GM23338 (cell line): Measurements from ENCODE around the gene ACTN2. TPM values are rescaled to one million over a fixed set of nuclear protein-coding genes. Genes with fewer than 3 reads are reported as not detected.

Experiments
- ATAC-seq: fragments of 200-7000 bp; cut with Tn5 transposase; 3 replicates; pipeline ENCODE4 v1.9.1; 2020
- DNase-seq: peaks from one replicate; pipeline ENCODE4 v3.0.0-alpha.2; 2015; ENCODE audit warnings: low spot score
- H2AFZ ChIP-seq: fragments of 200-600 bp; sonication (generic); 2 replicates; pipeline ENCODE4 v1.8.0; 2016; ENCODE audit warnings: antibody characterized with exemption, mild to moderate bottlenecking, moderate library complexity
- H3F3A ChIP-seq: fragments of 200-600 bp; sonication (generic); replicated peaks from 2 replicates; pipeline ENCODE4 v1.8.0; 2017; ENCODE audit warnings: antibody characterized with exemption, mixed run types, low read depth
- H3K27ac ChIP-seq: fragments of 200-600 bp; sonication (generic); 2 replicates; pipeline ENCODE4 v1.6.1; 2016; ENCODE audit warnings: low read depth
- H3K27me3 ChIP-seq: fragments of 200-600 bp; sonication (generic); 2 replicates; pipeline ENCODE4 v1.8.0; 2016; ENCODE audit warnings: mild to moderate bottlenecking, mixed run types, moderate library complexity; ENCODE audit not compliant: insufficient read depth
- H3K36me3 ChIP-seq: fragments of 200-600 bp; sonication (generic); 2 replicates; pipeline ENCODE4 v1.8.0; 2016; ENCODE audit warnings: mild to moderate bottlenecking; ENCODE audit not compliant: insufficient read depth
- H3K4me1 ChIP-seq: fragments of 200-600 bp; sonication (generic); 2 replicates; pipeline ENCODE4 v1.8.0; 2016; ENCODE audit warnings: mild to moderate bottlenecking, moderate library complexity; ENCODE audit not compliant: insufficient read depth
- H3K4me2 ChIP-seq: fragments of 200-600 bp; sonication (generic); 2 replicates; pipeline ENCODE4 v1.7.1; 2017; ENCODE audit warnings: mixed run types
- H3K4me3 ChIP-seq: fragments of 200-600 bp; sonication (generic); 2 replicates; pipeline ENCODE4 v1.6.1; 2016; ENCODE audit warnings: mixed run types
- H3K79me2 ChIP-seq: fragments of 200-600 bp; sonication (generic); replicated peaks from 2 replicates; pipeline ENCODE4 v1.8.0; 2017; ENCODE audit warnings: mild to moderate bottlenecking; ENCODE audit not compliant: insufficient read depth
- H3K9me2 ChIP-seq: fragments of 200-600 bp; sonication (generic); 2 replicates; pipeline ENCODE4 v1.8.0; 2017; ENCODE audit not compliant: insufficient read depth
- H4K20me1 ChIP-seq: fragments of 200-600 bp; sonication (generic); replicated peaks from 2 replicates; pipeline ENCODE4 v1.8.0; 2017; ENCODE audit warnings: mild to moderate bottlenecking; ENCODE audit not compliant: insufficient read depth
- H3K27ac Mint-ChIP-seq: 2 replicates; pipeline ENCODE4 v1.8.0; 2020; ENCODE audit warnings: inconsistent platforms, mild to moderate bottlenecking, moderate library complexity, mixed read lengths
- H3K27me3 Mint-ChIP-seq: 3 replicates; pipeline ENCODE4 v1.8.0; 2022; ENCODE audit warnings: low read depth, mild to moderate bottlenecking, moderate library complexity, mixed read lengths, inconsistent platforms; ENCODE audit not compliant: insufficient read depth, poor library complexity
- H3K36me3 Mint-ChIP-seq: 3 replicates; pipeline ENCODE4 v1.8.0; 2021; ENCODE audit warnings: low read depth, mild to moderate bottlenecking, inconsistent platforms, moderate library complexity, mixed read lengths
- H3K4me1 Mint-ChIP-seq: 3 replicates; pipeline ENCODE4 v1.8.0; 2020; ENCODE audit warnings: mild to moderate bottlenecking, inconsistent platforms, mixed read lengths
- H3K4me3 Mint-ChIP-seq: 3 replicates; pipeline ENCODE4 v1.8.0; 2021; ENCODE audit warnings: moderate library complexity, mild to moderate bottlenecking, inconsistent platforms, mixed read lengths
- H3K9me3 Mint-ChIP-seq: 3 replicates; pipeline ENCODE4 v1.8.0; 2020; ENCODE audit warnings: moderate library complexity, mild to moderate bottlenecking, inconsistent platforms, mixed read lengths
- EZH2phosphoT487 ChIP-seq: fragments of 200-600 bp; sonication (generic); IDR thresholded peaks from one replicate; pipeline ENCODE4 v1.8.1; 2018; ENCODE audit warnings: antibody characterized with exemption; ENCODE audit not compliant: unreplicated experiment
- NANOG ChIP-seq: IDR thresholded peaks from 2 replicates; pipeline ENCODE4 v1.6.1; 2016; ENCODE audit warnings: antibody characterized with exemption, borderline replicate concordance
- STAT1 ChIP-seq: IDR thresholded peaks from one replicate; pipeline ENCODE4 v1.6.1; 2016; ENCODE audit warnings: antibody characterized with exemption; ENCODE audit not compliant: unreplicated experiment
- polyA plus RNA-seq: library from polyadenylated mRNA; unstranded; fragments of >200 nt; fragmentation: Nextera tagmentation; extraction: Ambion mirVana; gene quantifications from 2 replicates; pipeline ENCODE4 v1.2.1, GENCODE V29; 2016
- total RNA-seq: library from RNA; depleted of rRNA; stranded (reverse); fragments of >200 nt; shearing (Covaris generic); gene quantifications from 2 replicates; pipeline ENCODE4 v1.2.3, GENCODE V29; 2014
- TF ChIP-seq, protein P1 (sequence below): fragments of 250-450 bp; sonication (Bioruptor Pico); IDR thresholded peaks from 2 replicates; pipeline ENCODE4 v1.5.0; 2020; ENCODE audit warnings: mild to moderate bottlenecking, moderate library complexity
- TF ChIP-seq, protein P2 (sequence below): IDR thresholded peaks from 2 replicates; pipeline ENCODE4 v1.6.1; 2016; ENCODE audit warnings: antibody characterized with exemption
- TF ChIP-seq, protein P3 (sequence below), 2 experiments: fragments of 200-600 bp in 1 of 2; sonication (generic) in 1 of 2; conservative IDR thresholded peaks; 2 replicates each; pipeline versions ENCODE4 v1.5.1 to v1.6.1; 2016 to 2017; ENCODE audit warnings: antibody characterized with exemption in 2 of 2, low read depth in 2 of 2, mild to moderate bottlenecking in 2 of 2, moderate library complexity in 1 of 2

Gene ACTN2
- total and polyA plus RNA-seq, 2 experiments from 2014 or later = 1.9 to 2.8 TPM

DNA sequence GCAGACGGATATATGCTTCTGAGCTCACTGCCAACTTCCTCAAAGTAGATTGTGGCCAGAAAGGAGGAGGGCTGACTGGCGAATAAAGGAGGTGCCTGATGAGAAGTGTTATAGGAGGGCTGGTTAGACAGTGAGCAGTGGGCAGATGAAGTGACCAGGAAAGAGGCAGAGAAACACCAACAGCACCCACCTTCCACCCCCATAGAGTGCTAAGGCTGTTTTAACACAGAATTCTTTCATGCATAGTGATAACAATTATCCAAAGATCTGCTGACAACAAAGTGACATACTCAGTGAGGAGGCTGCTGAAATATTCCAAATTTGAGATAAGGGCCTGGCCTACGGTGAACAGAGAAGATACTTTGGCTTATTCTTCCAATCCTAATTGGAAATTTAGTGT, 87.6 kb downstream of the ACTN2 start (continued):
- TF ChIP-seq, protein P1, sequence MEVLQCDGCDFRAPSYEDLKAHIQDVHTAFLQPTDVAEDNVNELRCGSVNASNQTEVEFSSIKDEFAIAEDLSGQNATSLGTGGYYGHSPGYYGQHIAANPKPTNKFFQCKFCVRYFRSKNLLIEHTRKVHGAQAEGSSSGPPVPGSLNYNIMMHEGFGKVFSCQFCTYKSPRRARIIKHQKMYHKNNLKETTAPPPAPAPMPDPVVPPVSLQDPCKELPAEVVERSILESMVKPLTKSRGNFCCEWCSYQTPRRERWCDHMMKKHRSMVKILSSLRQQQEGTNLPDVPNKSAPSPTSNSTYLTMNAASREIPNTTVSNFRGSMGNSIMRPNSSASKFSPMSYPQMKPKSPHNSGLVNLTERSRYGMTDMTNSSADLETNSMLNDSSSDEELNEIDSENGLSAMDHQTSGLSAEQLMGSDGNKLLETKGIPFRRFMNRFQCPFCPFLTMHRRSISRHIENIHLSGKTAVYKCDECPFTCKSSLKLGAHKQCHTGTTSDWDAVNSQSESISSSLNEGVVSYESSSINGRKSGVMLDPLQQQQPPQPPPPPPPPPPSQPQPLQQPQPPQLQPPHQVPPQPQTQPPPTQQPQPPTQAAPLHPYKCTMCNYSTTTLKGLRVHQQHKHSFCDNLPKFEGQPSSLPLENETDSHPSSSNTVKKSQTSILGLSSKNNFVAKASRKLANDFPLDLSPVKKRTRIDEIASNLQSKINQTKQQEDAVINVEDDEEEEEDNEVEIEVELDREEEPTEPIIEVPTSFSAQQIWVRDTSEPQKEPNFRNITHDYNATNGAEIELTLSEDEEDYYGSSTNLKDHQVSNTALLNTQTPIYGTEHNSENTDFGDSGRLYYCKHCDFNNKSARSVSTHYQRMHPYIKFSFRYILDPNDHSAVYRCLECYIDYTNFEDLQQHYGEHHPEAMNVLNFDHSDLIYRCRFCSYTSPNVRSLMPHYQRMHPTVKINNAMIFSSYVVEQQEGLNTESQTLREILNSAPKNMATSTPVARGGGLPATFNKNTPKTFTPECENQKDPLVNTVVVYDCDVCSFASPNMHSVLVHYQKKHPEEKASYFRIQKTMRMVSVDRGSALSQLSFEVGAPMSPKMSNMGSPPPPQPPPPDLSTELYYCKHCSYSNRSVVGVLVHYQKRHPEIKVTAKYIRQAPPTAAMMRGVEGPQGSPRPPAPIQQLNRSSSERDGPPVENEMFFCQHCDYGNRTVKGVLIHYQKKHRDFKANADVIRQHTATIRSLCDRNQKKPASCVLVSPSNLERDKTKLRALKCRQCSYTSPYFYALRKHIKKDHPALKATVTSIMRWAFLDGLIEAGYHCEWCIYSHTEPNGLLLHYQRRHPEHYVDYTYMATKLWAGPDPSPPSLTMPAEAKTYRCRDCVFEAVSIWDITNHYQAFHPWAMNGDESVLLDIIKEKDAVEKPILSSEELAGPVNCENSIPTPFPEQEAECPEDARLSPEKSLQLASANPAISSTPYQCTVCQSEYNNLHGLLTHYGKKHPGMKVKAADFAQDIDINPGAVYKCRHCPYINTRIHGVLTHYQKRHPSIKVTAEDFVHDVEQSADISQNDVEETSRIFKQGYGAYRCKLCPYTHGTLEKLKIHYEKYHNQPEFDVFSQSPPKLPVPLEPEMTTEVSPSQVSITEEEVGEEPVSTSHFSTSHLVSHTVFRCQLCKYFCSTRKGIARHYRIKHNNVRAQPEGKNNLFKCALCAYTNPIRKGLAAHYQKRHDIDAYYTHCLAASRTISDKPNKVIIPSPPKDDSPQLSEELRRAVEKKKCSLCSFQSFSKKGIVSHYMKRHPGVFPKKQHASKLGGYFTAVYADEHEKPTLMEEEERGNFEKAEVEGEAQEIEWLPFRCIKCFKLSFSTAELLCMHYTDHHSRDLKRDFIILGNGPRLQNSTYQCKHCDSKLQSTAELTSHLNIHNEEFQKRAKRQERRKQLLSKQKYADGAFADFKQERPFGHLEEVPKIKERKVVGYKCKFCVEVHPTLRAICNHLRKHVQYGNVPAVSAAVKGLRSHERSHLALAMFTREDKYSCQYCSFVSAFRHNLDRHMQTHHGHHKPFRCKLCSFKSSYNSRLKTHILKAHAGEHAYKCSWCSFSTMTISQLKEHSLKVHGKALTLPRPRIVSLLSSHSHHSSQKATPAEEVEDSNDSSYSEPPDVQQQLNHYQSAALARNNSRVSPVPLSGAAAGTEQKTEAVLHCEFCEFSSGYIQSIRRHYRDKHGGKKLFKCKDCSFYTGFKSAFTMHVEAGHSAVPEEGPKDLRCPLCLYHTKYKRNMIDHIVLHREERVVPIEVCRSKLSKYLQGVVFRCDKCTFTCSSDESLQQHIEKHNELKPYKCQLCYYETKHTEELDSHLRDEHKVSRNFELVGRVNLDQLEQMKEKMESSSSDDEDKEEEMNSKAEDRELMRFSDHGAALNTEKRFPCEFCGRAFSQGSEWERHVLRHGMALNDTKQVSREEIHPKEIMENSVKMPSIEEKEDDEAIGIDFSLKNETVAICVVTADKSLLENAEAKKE = no peak
- TF ChIP-seq EZH2phosphoT487 (no peak), NANOG (no peak), STAT1 (no peak)

DNA sequence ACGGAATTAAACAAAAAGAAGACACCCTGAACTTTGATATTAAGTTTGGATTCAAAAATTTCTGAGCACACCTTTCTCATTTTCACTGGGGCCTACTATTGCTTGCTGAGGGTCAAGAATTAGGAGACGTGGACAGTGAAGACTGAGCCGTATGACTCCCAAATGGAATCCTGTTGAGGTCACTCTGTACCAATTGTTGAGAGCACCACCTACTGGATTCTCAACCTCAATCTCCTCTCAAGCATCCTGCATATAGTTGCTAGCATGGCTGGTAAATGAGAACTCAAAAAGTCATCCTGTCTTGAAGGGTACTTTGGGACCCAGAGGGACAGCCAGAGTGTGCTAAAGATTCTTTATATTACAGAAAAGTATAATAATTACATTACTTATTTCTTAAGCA, 88.6 kb downstream of the ACTN2 start:
- Mint-ChIP-seq H3K4me1 (no peaks in the 10 kb centered on the region), H3K9me3 (peaks cover 12% of the 10 kb centered on the region; the same call in 2 of the 3 replicates), H3K27me3 (peaks cover 2% of the 10 kb centered on the region), H3K27ac (no peak overlapping the region), H3K36me3 (no peaks in the 10 kb centered on the region; the same call in 2 of the 3 replicates), H3K4me3 (no peak overlapping the region)
- ATAC-seq = peak; percentile 97
- Histone ChIP-seq H3K4me1 (no peaks in the 10 kb centered on the region), H4K20me1 (no peaks in the 10 kb centered on the region), H3K4me2 (no peak overlapping the region), H3F3A (no peaks in the 10 kb centered on the region), H3K27me3 (no peaks in the 10 kb centered on the region), H2AFZ (peak overlapping the region; percentile 75; the same call in 1 of the 2 replicates), H3K9me2 (no peaks in the 10 kb centered on the region), H3K4me3 (no peak overlapping the region), H3K79me2 (no peaks in the 10 kb centered on the region), H3K27ac (no peak overlapping the region), H3K36me3 (no peaks in the 10 kb centered on the region)
- TF ChIP-seq, protein P2, sequence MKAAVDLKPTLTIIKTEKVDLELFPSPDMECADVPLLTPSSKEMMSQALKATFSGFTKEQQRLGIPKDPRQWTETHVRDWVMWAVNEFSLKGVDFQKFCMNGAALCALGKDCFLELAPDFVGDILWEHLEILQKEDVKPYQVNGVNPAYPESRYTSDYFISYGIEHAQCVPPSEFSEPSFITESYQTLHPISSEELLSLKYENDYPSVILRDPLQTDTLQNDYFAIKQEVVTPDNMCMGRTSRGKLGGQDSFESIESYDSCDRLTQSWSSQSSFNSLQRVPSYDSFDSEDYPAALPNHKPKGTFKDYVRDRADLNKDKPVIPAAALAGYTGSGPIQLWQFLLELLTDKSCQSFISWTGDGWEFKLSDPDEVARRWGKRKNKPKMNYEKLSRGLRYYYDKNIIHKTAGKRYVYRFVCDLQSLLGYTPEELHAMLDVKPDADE = no peak
- TF ChIP-seq, protein P3, sequence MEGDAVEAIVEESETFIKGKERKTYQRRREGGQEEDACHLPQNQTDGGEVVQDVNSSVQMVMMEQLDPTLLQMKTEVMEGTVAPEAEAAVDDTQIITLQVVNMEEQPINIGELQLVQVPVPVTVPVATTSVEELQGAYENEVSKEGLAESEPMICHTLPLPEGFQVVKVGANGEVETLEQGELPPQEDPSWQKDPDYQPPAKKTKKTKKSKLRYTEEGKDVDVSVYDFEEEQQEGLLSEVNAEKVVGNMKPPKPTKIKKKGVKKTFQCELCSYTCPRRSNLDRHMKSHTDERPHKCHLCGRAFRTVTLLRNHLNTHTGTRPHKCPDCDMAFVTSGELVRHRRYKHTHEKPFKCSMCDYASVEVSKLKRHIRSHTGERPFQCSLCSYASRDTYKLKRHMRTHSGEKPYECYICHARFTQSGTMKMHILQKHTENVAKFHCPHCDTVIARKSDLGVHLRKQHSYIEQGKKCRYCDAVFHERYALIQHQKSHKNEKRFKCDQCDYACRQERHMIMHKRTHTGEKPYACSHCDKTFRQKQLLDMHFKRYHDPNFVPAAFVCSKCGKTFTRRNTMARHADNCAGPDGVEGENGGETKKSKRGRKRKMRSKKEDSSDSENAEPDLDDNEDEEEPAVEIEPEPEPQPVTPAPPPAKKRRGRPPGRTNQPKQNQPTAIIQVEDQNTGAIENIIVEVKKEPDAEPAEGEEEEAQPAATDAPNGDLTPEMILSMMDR (conservative IDR thresholded peaks at IDR 0.05; ENCODE audit: low read depth in 2 of 2) = peak; percentile 59 to 79
- peak; percentile 75 for DNase-seq
